PC-9 (cell line): Measurements from ENCODE around the gene USP22. TPM values are rescaled to one million over a fixed set of nuclear protein-coding genes. Genes with fewer than 3 reads are reported as not detected.

Experiments used
- BruUV-seq: library from RNA; stranded (reverse); fragments of 400-500 nt; replicated peaks from 2 replicates; lab custom pipeline; 2021; lab: Mats Ljungman, UMichigan
- CTCF ChIA-PET: fragments of 300-600 bp; sonication (Branson Sonifier 250); formaldehyde crosslinking; loops from one replicate; lab custom pipeline; 2022; ENCODE audit warnings: antibody characterized with exemption; lab: Charles Lee
- POLR2A ChIA-PET: fragments of 300-600 bp; sonication (Branson Sonifier 250); formaldehyde crosslinking; loops from one replicate; lab custom pipeline; 2022; ENCODE audit warnings: antibody characterized with exemption; ENCODE audit not compliant: unreplicated experiment; lab: Charles Lee
- DNase-seq, 2 experiments: peaks; one replicate each; pipeline versions ENCODE4 v3.0.0 to v3.0.0-alpha.2; 2015 to 2022; ENCODE audit warnings: mixed read lengths in 1 of 2
- H2AFZ ChIP-seq: fragments of 200-600 bp; sonication (generic); 2 replicates; pipeline ENCODE4 v1.8.1; 2017; ENCODE audit warnings: antibody characterized with exemption
- H3F3A ChIP-seq: fragments of 200-600 bp; sonication (generic); 2 replicates; pipeline ENCODE4 v1.8.1; 2017; ENCODE audit warnings: antibody characterized with exemption, mild to moderate bottlenecking, low read depth; ENCODE audit not compliant: insufficient read depth
- H3K27ac ChIP-seq: fragments of 200-600 bp; sonication (generic); 2 replicates; pipeline ENCODE4 v1.6.1; 2016; ENCODE audit warnings: mixed run types
- H3K27me3 ChIP-seq: fragments of 200-600 bp; sonication (generic); 2 replicates; pipeline ENCODE4 v1.6.1; 2016; ENCODE audit warnings: low read depth, mixed run types; ENCODE audit not compliant: insufficient read depth
- H3K36me3 ChIP-seq: fragments of 200-600 bp; sonication (generic); 2 replicates; pipeline ENCODE4 v1.6.1; 2016; ENCODE audit warnings: low read depth, mixed run types
- H3K4me1 ChIP-seq: fragments of 200-600 bp; sonication (generic); replicated peaks from 2 replicates; pipeline ENCODE4 v1.6.1; 2016; ENCODE audit warnings: mixed run types; ENCODE audit not compliant: insufficient read depth
- H3K4me2 ChIP-seq: fragments of 200-600 bp; sonication (generic); 2 replicates; pipeline ENCODE4 v1.6.1; 2017; ENCODE audit warnings: mixed run types
- H3K4me3 ChIP-seq: fragments of 200-600 bp; sonication (generic); 2 replicates; pipeline ENCODE4 v1.6.1; 2016; ENCODE audit warnings: mixed run types
- H3K79me2 ChIP-seq: fragments of 200-600 bp; sonication (generic); 2 replicates; pipeline ENCODE4 v1.6.1; 2017; ENCODE audit warnings: low read depth, mixed run types
- H3K9me2 ChIP-seq: fragments of 200-600 bp; sonication (generic); 2 replicates; pipeline ENCODE4 v1.8.1; 2017; ENCODE audit warnings: mild to moderate bottlenecking; ENCODE audit not compliant: insufficient read depth
- H3K9me3 ChIP-seq: fragments of 200-600 bp; sonication (generic); 2 replicates; pipeline ENCODE4 v1.8.1; 2016; ENCODE audit warnings: low read depth; ENCODE audit not compliant: insufficient read depth
- H4K20me1 ChIP-seq: fragments of 200-600 bp; sonication (generic); 2 replicates; pipeline ENCODE4 v1.8.1; 2017; ENCODE audit not compliant: insufficient read depth
- EZH2 ChIP-seq: fragments of 200-600 bp; sonication (generic); IDR thresholded peaks from 2 replicates; pipeline ENCODE4 v1.8.0; 2017; ENCODE audit warnings: antibody characterized with exemption, low read depth
- intact Hi-C: fragments of 100-400 bp; cut with micrococcal nuclease; formaldehyde crosslinking; loops from one replicate; pipeline ENCODE4 v1.10.0; 2022; ENCODE audit not compliant: unreplicated experiment
- total RNA-seq: library from RNA; stranded (reverse); gene quantifications from 2 replicates; pipeline ENCODE4 v1.2.3, GENCODE V29; 2021
- TF ChIP-seq, protein P1 (sequence below): fragments of 200-600 bp; sonication (generic); conservative IDR thresholded peaks from 2 replicates; pipeline ENCODE4 v1.6.1; 2017; ENCODE audit warnings: mixed run types, antibody characterized with exemption, mild to moderate bottlenecking, moderate library complexity

USP22 gene
- total RNA-seq, 1 experiment from 2014 or later, result 296 TPM

DNA sequence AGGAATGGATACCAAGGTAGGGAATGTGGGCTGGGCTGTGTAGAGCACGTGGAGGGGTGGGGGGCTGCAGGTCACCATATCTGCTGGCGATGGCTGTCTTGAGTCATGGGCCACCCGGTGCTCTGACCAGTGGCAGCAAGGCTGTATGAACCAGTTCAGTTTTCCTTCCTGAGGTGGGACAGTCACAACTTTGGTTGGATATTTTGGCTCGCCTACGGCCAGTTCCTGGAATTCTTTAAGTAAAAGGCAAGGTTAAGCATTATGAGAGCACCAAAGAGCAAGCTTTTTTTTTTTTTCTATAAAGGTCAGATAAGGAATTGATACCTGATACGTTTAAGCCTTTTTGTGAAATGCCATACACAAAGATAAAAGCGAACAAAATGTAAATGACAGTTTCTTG, 81.9 kb downstream of the USP22 start:
- intact Hi-C loops, result no loop called here
- Histone ChIP-seq H3K27ac (no peak overlapping the region), H4K20me1 (no peaks in the 10 kb centered on the region), H3K79me2 (no peaks in the 10 kb centered on the region), H3K27me3 (peaks cover 23% of the 10 kb centered on the region), H3K4me1 (no peaks in the 10 kb centered on the region), H3K9me3 (no peaks in the 10 kb centered on the region), H3F3A (no peaks in the 10 kb centered on the region), H3K9me2 (no peaks in the 10 kb centered on the region), H3K4me3 (no peak overlapping the region), H3K36me3 (no peaks in the 10 kb centered on the region), H2AFZ (no peak overlapping the region), H3K4me2 (no peak overlapping the region)
- no peak for DNase-seq
- TF ChIP-seq, protein P1, sequence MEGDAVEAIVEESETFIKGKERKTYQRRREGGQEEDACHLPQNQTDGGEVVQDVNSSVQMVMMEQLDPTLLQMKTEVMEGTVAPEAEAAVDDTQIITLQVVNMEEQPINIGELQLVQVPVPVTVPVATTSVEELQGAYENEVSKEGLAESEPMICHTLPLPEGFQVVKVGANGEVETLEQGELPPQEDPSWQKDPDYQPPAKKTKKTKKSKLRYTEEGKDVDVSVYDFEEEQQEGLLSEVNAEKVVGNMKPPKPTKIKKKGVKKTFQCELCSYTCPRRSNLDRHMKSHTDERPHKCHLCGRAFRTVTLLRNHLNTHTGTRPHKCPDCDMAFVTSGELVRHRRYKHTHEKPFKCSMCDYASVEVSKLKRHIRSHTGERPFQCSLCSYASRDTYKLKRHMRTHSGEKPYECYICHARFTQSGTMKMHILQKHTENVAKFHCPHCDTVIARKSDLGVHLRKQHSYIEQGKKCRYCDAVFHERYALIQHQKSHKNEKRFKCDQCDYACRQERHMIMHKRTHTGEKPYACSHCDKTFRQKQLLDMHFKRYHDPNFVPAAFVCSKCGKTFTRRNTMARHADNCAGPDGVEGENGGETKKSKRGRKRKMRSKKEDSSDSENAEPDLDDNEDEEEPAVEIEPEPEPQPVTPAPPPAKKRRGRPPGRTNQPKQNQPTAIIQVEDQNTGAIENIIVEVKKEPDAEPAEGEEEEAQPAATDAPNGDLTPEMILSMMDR, result no peak
- TF ChIP-seq EZH2, result no peak
- ChIA-PET CTCF (no interaction called here), POLR2A (no interaction called here)
- no TSS peak for BruUV-seq

DNA sequence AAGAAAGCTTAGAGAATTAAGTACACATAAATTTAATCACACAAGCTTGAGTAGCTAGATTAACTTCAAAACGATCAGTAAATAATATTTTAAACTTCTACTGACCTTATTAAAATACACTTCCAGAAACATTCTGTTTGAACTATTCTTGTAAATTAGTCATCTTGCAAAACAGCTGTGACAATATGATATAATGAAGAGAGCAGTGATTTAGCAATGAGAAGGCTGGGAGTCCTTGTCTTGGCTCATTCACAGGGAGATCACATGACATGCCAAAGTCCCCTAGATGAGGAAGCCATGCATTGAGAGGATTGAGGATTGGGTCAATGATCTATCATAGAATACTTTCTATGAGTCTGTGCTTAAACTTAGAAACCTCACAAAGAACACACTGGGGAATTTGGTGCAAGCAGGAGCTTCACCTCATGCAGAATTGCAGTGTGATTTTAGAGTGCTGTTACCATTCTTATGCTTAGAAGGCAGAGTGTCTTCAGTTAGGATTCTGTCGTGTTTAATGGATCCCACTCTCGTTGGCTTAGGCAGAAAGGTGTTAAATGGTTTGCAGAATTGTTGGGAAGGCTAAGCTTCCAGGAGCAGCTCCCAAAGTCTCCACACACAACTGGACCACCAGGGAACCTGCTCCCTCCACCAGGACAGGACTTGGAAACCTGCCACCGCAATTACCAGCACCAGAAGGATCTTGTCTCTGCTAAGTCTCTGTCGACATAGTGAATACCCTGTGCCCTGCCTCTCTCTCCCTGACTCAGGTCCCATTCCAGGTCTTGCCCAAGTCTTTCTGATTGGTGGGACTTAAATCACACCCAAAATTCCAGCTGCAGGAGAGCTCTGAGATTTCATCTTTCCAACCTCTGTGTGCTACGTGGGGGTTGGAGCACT, 87.1 kb downstream of the USP22 start:
- CTCF ChIA-PET, result interaction anchor here (0.6 kb wide), 1 partner anchor 139 kb away, joined by 4 read pairs; no protein-coding TSS in a partner anchor
- TF ChIP-seq, protein P1, result no peak
- no peak for TF ChIP-seq EZH2
- Histone ChIP-seq H3K79me2 (no peaks in the 10 kb centered on the region), H3K4me2 (no peak overlapping the region), H4K20me1 (no peaks in the 10 kb centered on the region), H3K27me3 (peaks cover 13% of the 10 kb centered on the region), H3K4me3 (no peak overlapping the region), H3K9me2 (no peaks in the 10 kb centered on the region), H3K4me1 (peaks cover 7% of the 10 kb centered on the region; the same call in 1 of the 2 replicates), H3K9me3 (no peaks in the 10 kb centered on the region), H3K27ac (no peak overlapping the region), H3K36me3 (no peaks in the 10 kb centered on the region), H2AFZ (no peak overlapping the region), H3F3A (no peaks in the 10 kb centered on the region)
- intact Hi-C loops, result no loop called here
- BruUV-seq, result no TSS peak
- POLR2A ChIA-PET, result no interaction called here
- peak in 1 of 2 experiments; percentile 64 for DNase-seq

DNA sequence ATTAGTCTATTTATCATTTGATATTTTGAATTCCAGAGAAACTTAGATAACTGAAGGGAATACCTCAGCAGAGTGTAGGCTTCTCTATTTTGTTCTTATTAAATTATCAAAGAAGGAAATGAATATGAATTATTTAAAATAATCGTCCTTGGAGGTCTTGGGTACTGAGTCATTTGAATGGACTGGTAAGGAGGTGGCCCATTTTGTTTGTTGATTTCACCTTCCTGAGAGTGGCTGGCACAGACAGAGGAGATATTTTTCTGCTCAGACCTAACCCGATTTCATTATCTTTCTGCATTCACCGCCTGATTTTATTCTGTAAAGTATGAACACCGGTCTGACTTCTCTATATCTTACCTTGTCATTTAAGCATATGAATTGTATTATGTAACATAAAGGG, 88.0 kb downstream of the USP22 start:
- no peak overlapping the region for H2AFZ ChIP-seq
- no peaks in the 10 kb centered on the region for H3K79me2 ChIP-seq
- CTCF ChIA-PET, result interaction anchor here (0.6 kb wide), 1 partner anchor 140 kb away, joined by 4 read pairs; no protein-coding TSS in a partner anchor
- H3K4me2 ChIP-seq, result no peak overlapping the region
- peaks cover 7% of the 10 kb centered on the region; the same call in 1 of the 2 replicates for H3K4me1 ChIP-seq
- H3K9me3 ChIP-seq, result no peaks in the 10 kb centered on the region
- peaks cover 13% of the 10 kb centered on the region for H3K27me3 ChIP-seq
- BruUV-seq, result no TSS peak
- POLR2A ChIA-PET, result no interaction called here
- H4K20me1 ChIP-seq, result no peaks in the 10 kb centered on the region
- no peak overlapping the region for H3K4me3 ChIP-seq
- TF ChIP-seq, protein P1, result no peak
- TF ChIP-seq EZH2, result no peak
- no peak overlapping the region for H3K27ac ChIP-seq
- H3K36me3 ChIP-seq, result no peaks in the 10 kb centered on the region
- DNase-seq, result no peak
- no peaks in the 10 kb centered on the region for H3K9me2 ChIP-seq
- intact Hi-C loops, result no loop called here
- H3F3A ChIP-seq, result no peaks in the 10 kb centered on the region
